Measurements from ENCODE around the gene WASF3. TPM values are rescaled to one million over a fixed set of nuclear protein-coding genes. Genes with fewer than 3 reads are reported as not detected.

Gene WASF3
- total and polyA plus RNA-seq, 10 of the 15 experiments (the other 5 are each of a cell fraction or from before 2014, with no cell fraction given), result under 0.01 to 0.10 (median 0.01) TPM; not detected in 7

GRCh38 chr13:26602783-26603182 is 45.3 kb downstream of the WASF3 start:
- SMC1A ChIA-PET (ENCODE audit: uncharacterized antibody, unreplicated experiment), result interaction anchor here (1.0 kb wide), 1 partner anchor 16 kb away, joined by 3 read pairs; no protein-coding TSS in a partner anchor
- 4% methylated on average over 3 of the region's 3 CpGs for WGBS (ENCODE audit: insufficient coverage, insufficient replicate concordance, low lambda C conversion rate, missing lambda C conversion rate)
- POLR2A ChIA-PET, result no interaction called here
- no peak for FAIRE-seq
- Histone ChIP-seq H3K27me3 (replicated peaks in 1 of 2; ENCODE audit: control insufficient read depth in 2 of 2, insufficient read depth in 2 of 2, low read length in 1 of 2) (no peaks in the 10 kb centered on the region), H3K4me1 (ENCODE audit: control insufficient read depth, insufficient read depth, low read length) (no peaks in the 10 kb centered on the region), H3K79me2 (ENCODE audit: control insufficient read depth, insufficient read depth, low read length) (no peaks in the 10 kb centered on the region), H3K9ac (ENCODE audit: control insufficient read depth, insufficient read depth, low read length) (no peak overlapping the region), H2AFZ (ENCODE audit: control insufficient read depth, low read depth, low read length) (no peak overlapping the region), H4K20me1 (ENCODE audit: control insufficient read depth, insufficient read depth) (no peaks in the 10 kb centered on the region), H3K27ac (ENCODE audit: control insufficient read depth, insufficient read depth) (no peak overlapping the region), H3K4me2 (ENCODE audit: control insufficient read depth, insufficient read depth) (no peak overlapping the region), H3K9me3 (replicated peaks; ENCODE audit: control insufficient read depth, insufficient read depth, low read length) (no peaks in the 10 kb centered on the region), H3K36me3 (ENCODE audit: control insufficient read depth in 2 of 2, insufficient read depth in 2 of 2, low read length in 1 of 2) (no peaks in the 10 kb centered on the region), H3K4me3 (no peak overlapping the region)
- RAD21 ChIA-PET (ENCODE audit: unreplicated experiment), result no interaction called here
- CTCF ChIA-PET, result no interaction called here
- in situ Hi-C loops (cut with MboI), result no loop called here
- no peak for ATAC-seq
- intact Hi-C loops (cut with micrococcal nuclease; ENCODE audit: unreplicated experiment), result loop anchor here (10.0 kb wide), 1 partner anchor 418 kb away; no protein-coding TSS in a partner anchor
- no peak for DNase-seq (ENCODE audit: low read depth, low spot score)
- BruUV-seq (replicated peaks), result no TSS peak
- no peak for TF ChIP-seq NFXL1 (IDR thresholded peaks at IDR 0.05; ENCODE audit: borderline replicate concordance)
- no peak for TF ChIP-seq E2F4 (IDR thresholded peaks at IDR 0.05; ENCODE audit: low read depth, low read length)
- no peak for TF ChIP-seq SMAD1 (IDR thresholded peaks at IDR 0.05; ENCODE audit: low read depth, partially characterized antibody)
- TF ChIP-seq TARDBP (IDR thresholded peaks at IDR 0.05; ENCODE audit: borderline replicate concordance), result no peak
- TF ChIP-seq BRCA1 (IDR thresholded peaks at IDR 0.05; ENCODE audit: low read depth, low read length), result no peak
- no peak for TF ChIP-seq PKNOX1 (IDR thresholded peaks at IDR 0.05)
- no peak for TF ChIP-seq ZNF622 (IDR thresholded peaks at IDR 0.05)
- no peak for TF ChIP-seq MYB (IDR thresholded peaks at IDR 0.05; ENCODE audit: borderline replicate concordance, low read depth, low read length)
- TF ChIP-seq RAD21 (IDR thresholded peaks at IDR 0.05; ENCODE audit: insufficient read depth, low read depth, low read length), result no peak
- TF ChIP-seq IRF4 (IDR thresholded peaks at IDR 0.05; ENCODE audit: low read depth, low read length), result no peak
- TF ChIP-seq JUND (IDR thresholded peaks at IDR 0.05; ENCODE audit: low read depth, low read length), result no peak
- TF ChIP-seq CHD2 (IDR thresholded peaks at IDR 0.05; ENCODE audit: borderline replicate concordance, low read depth, low read length), result no peak
- TF ChIP-seq PBX3 (IDR thresholded peaks at IDR 0.05; ENCODE audit: insufficient replicate concordance, low read depth, low read length), result no peak
- no peak for TF ChIP-seq MAX (IDR thresholded peaks at IDR 0.05; ENCODE audit: low read depth, low read length)
- TF ChIP-seq SKIL (IDR thresholded peaks at IDR 0.05; ENCODE audit: low read depth, poor library complexity, severe bottlenecking), result no peak
- no peak for TF ChIP-seq BCL3 (IDR thresholded peaks at IDR 0.05; ENCODE audit: borderline replicate concordance, insufficient read depth, low read depth, low read length, poor library complexity, severe bottlenecking)
- TF ChIP-seq EED (IDR thresholded peaks at IDR 0.05; ENCODE audit: low read depth), result no peak
- no peak for TF ChIP-seq EP300 (IDR thresholded peaks at IDR 0.05; ENCODE audit: borderline replicate concordance in 1 of 2, control insufficient read depth in 1 of 2, low read depth in 2 of 2, low read length in 2 of 2)
